Keratinocyte (primary cell): ENCODE measurements around the gene MBP.

ENCODE experiments used
- CTCF ChIP-seq, 3 experiments: IDR thresholded peaks in 1 of 3; conservative IDR thresholded peaks in 1 of 3; optimal IDR thresholded peaks in 1 of 3; 2 replicates in 2 of 3; 3 replicates in 1 of 3; pipeline versions ENCODE3 to v1.5.1; 2011; ENCODE audit warnings: low read length in 3 of 3, mild to moderate bottlenecking in 3 of 3, moderate library complexity in 2 of 3, control low read depth in 1 of 3, inconsistent platforms in 1 of 3; ENCODE audit not compliant: insufficient read depth in 2 of 3; ENCODE audit errors: extremely low read depth in 1 of 3
- EZH2 ChIP-seq: IDR thresholded peaks from one replicate; pipeline ENCODE4 v1.6.1; 2012; ENCODE audit warnings: inconsistent platforms, mild to moderate bottlenecking, low read length, moderate library complexity

DNA sequence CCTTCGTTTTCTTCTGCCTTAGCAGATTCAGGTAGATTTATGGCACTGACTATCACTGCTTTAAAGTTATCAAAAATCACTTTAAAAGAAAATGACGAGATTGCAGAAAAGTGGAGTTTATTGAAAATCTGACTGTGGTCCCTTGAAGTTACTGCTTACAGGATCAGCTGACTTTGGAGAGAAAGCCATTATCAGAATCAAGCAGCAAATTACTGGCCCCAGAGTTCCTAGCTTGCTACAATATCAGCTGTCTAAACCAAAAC, 18.5 kb downstream of the MBP start:
- no peak for TF ChIP-seq CTCF (optimal IDR thresholded peaks at IDR 0.05 in 1 of 3, IDR thresholded peaks at IDR 0.05 in 1 of 3, conservative IDR thresholded peaks at IDR 0.05 in 1 of 3; ENCODE audit: extremely low read depth in 1 of 3, insufficient read depth in 2 of 3, low read length in 3 of 3)
- TF ChIP-seq EZH2: no peak
